ENCODE results near the gene ARMC2.
"Not testable (repeated sequence)": the region's sequence is repeated elsewhere in the genome, so short reads cannot be mapped to it uniquely, and the experiment has no call there.

The ARMC2 gene

GRCh38 chr6:108845145-108845544, 3.1 kb upstream of the ARMC2 start:
- H3K27ac ChIP-seq (ENCODE audit: low read depth in 2 of 2, low read length in 2 of 2): no peak overlapping the region
- no peaks in the 10 kb centered on the region for H3K9me3 ChIP-seq (ENCODE audit: control insufficient read depth in 2 of 2, low read length in 2 of 2)
- no peaks in the 10 kb centered on the region for H3K36me3 ChIP-seq (ENCODE audit: control insufficient read depth in 2 of 2, insufficient read depth in 2 of 2, low read length in 2 of 2)
- H3K4me3 ChIP-seq (ENCODE audit: low read length in 2 of 2): no peak overlapping the region
- H3K27me3 ChIP-seq (ENCODE audit: control insufficient read depth in 2 of 2, insufficient read depth in 2 of 2, low read length in 2 of 2): no peaks in the 10 kb centered on the region
- H3K9ac ChIP-seq (ENCODE audit: low read depth in 1 of 2, low read length in 2 of 2): no peak overlapping the region
- peaks cover 8 to 9% of the 10 kb centered on the region in 2 donors for H3K4me1 ChIP-seq (ENCODE audit: control insufficient read depth in 2 of 2, insufficient read depth in 2 of 2, low read length in 2 of 2)

DNA sequence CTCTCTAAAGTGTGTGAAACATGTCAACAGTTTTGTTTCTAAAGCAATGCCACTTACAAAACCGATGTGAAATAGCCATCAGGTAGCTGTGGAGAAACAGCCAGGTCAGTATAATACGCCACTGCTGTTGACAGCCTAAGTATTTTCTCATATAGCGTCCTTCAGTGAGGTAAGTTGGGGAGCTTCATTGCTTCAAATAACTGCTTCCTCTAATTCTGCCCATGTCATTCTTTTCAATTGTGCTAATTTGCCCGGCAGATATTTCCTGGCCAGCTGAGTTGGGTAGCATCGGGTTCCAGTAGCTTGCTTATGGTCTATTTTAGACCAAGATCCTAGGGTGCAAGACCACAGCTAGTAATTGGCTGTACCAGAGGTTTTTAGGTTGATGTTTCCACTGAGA, 2.1 kb upstream of the ARMC2 start:
- no peak overlapping the region for H3K27ac ChIP-seq (ENCODE audit: low read depth in 2 of 2, low read length in 2 of 2)

DNA sequence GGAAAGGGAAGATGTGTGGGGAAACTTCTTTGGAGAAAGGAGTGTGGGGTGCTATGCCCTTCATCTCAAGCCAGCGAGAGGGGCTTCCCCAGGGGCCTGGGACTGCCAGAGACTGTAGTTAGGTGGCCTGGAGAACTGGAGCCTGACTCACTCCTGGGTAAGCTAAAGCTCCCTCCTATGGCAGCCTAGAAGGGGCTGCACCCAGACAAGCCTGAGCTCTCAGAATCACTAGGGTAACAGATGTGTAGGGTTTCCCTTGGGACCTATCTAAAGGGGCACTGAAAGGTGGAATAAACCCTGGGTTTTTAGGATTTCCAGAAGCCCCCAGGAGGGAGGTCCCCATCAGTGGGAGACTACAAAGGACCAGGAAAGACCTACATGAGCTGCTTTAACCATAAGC, 1.6 kb upstream of the ARMC2 start:
- Histone ChIP-seq H3K4me3 (ENCODE audit: low read length in 2 of 2) (no peak overlapping the region), H3K27ac (ENCODE audit: low read depth in 2 of 2, low read length in 2 of 2) (no peak overlapping the region), H3K9ac (ENCODE audit: low read depth in 1 of 2, low read length in 2 of 2) (no peak overlapping the region), H3K27me3 (ENCODE audit: control insufficient read depth in 2 of 2, insufficient read depth in 2 of 2, low read length in 2 of 2) (no peaks in the 10 kb centered on the region), H3K36me3 (ENCODE audit: control insufficient read depth in 2 of 2, insufficient read depth in 2 of 2, low read length in 2 of 2) (no peaks in the 10 kb centered on the region), H3K4me1 (ENCODE audit: control insufficient read depth in 2 of 2, insufficient read depth in 2 of 2, low read length in 2 of 2) (peaks cover 11 to 12% of the 10 kb centered on the region in 2 donors), H3K9me3 (ENCODE audit: control insufficient read depth in 2 of 2, low read length in 2 of 2) (no peaks in the 10 kb centered on the region)

More for the DNA sequence above, 2.1 kb upstream of the ARMC2 start:
- Histone ChIP-seq H3K36me3 (ENCODE audit: control insufficient read depth in 2 of 2, insufficient read depth in 2 of 2, low read length in 2 of 2) (no peaks in the 10 kb centered on the region), H3K27me3 (ENCODE audit: control insufficient read depth in 2 of 2, insufficient read depth in 2 of 2, low read length in 2 of 2) (no peaks in the 10 kb centered on the region), H3K9me3 (ENCODE audit: control insufficient read depth in 2 of 2, low read length in 2 of 2) (no peaks in the 10 kb centered on the region), H3K4me3 (ENCODE audit: low read length in 2 of 2) (no peak overlapping the region), H3K9ac (ENCODE audit: low read depth in 1 of 2, low read length in 2 of 2) (no peak overlapping the region), H3K4me1 (ENCODE audit: control insufficient read depth in 2 of 2, insufficient read depth in 2 of 2, low read length in 2 of 2) (peaks cover 11% of the 10 kb centered on the region in 2 donors)

DNA sequence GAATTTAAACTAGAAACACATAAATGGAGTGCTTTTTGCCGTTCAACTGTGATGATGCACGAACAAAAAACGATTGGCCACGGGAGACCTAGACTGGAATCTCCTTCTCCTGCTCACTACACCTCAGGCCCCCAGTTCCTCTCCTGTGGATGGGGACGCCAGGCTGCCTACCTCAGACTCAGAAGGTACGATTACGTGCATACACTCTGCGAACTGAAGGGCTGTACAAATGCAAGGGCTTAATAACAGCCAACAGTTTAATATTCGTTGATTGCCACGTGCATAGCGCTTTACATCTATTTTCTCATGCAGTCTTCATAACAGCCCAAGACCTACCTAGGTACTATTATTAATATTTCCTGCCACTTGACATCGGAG, 495 bp upstream of the ARMC2 start:
- H3K4me3 ChIP-seq (ENCODE audit: low read length in 2 of 2): peak overlapping the region; percentile 77 to 85
- no peaks in the 10 kb centered on the region for H3K9me3 ChIP-seq (ENCODE audit: control insufficient read depth in 2 of 2, low read length in 2 of 2)
- peaks cover 11 to 12% of the 10 kb centered on the region in 2 donors for H3K4me1 ChIP-seq (ENCODE audit: control insufficient read depth in 2 of 2, insufficient read depth in 2 of 2, low read length in 2 of 2)
- peak overlapping the region; percentile 65 to 79 for H3K27ac ChIP-seq (ENCODE audit: low read depth in 2 of 2, low read length in 2 of 2)
- H3K27me3 ChIP-seq (ENCODE audit: control insufficient read depth in 2 of 2, insufficient read depth in 2 of 2, low read length in 2 of 2): no peaks in the 10 kb centered on the region
- peak overlapping the region; percentile 70 to 85 for H3K9ac ChIP-seq (ENCODE audit: low read depth in 1 of 2, low read length in 2 of 2)
- H3K36me3 ChIP-seq (ENCODE audit: control insufficient read depth in 2 of 2, insufficient read depth in 2 of 2, low read length in 2 of 2): no peaks in the 10 kb centered on the region

DNA sequence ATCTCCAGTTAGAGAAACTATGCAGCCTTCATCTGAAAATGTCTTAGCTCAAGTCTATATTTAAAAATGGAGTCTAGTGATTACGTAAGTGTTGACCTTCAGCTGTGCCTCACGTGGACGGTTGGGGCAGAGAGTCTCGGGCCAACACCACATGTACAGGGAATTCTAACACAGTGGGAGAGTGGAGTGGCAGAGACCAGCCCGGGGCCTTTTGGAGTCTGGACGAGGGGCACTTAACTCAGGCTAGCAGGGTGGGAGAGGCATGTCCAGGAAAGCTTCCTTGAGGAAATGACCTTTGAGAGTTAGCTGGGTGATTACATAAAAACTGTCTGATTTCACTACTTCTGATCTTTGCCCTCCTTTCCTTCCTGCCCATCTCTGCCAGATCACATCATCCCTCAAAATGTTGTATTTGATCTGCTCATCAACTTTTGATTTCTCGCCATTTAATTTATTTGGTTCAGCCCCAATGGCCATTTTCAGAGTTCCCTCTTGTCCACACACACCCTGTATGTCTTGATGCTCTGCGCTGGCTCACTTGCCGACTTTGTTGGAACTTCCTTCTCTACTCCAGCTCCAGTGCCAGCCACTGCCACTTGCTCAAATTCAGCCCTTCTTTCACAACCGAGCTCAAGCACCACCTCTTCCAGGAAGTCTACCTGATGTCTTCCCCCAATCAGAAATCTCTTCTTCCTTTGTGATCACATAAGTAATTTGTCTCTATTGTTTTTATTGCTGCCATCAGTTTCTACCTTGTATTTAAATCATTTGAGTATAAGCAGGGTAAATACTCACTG, 2.6 kb downstream of the ARMC2 start:
- Histone ChIP-seq H3K9ac (ENCODE audit: low read depth in 1 of 2, low read length in 2 of 2) (no peak overlapping the region), H3K27ac (ENCODE audit: low read depth in 2 of 2, low read length in 2 of 2) (no peak overlapping the region), H3K4me3 (ENCODE audit: low read length in 2 of 2) (no peak overlapping the region), H3K36me3 (ENCODE audit: control insufficient read depth in 2 of 2, insufficient read depth in 2 of 2, low read length in 2 of 2) (peaks cover 0 to 7% of the 10 kb centered on the region in 2 donors), H3K4me1 (ENCODE audit: control insufficient read depth in 2 of 2, insufficient read depth in 2 of 2, low read length in 2 of 2) (peaks cover 11 to 12% of the 10 kb centered on the region in 2 donors), H3K27me3 (ENCODE audit: control insufficient read depth in 2 of 2, insufficient read depth in 2 of 2, low read length in 2 of 2) (no peaks in the 10 kb centered on the region), H3K9me3 (ENCODE audit: control insufficient read depth in 2 of 2, low read length in 2 of 2) (no peaks in the 10 kb centered on the region)

DNA sequence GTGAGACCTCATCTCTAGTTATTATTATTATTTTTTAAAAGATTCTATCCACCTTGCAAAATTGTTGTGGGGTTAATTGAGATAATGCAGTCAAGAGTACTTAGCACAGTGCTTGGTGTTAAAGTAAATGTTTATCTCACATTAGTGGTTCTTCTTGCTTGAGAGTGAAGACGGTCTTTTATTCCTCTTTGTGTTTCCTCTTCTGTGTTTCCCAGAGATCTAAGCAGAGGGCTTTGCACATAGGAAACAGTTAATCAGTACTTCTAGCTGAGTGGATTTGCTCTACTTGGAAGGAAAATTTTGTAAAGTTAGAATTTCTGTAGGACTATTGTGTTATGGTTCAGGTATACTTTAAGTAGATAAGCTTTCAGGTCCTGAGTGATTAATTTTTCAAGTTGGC, 3.5 kb downstream of the ARMC2 start:
- Histone ChIP-seq H3K4me3 (ENCODE audit: low read length in 2 of 2) (no peak overlapping the region), H3K9ac (ENCODE audit: low read depth in 1 of 2, low read length in 2 of 2) (no peak overlapping the region), H3K4me1 (ENCODE audit: control insufficient read depth in 2 of 2, insufficient read depth in 2 of 2, low read length in 2 of 2) (peaks cover 11 to 12% of the 10 kb centered on the region in 2 donors), H3K36me3 (ENCODE audit: control insufficient read depth in 2 of 2, insufficient read depth in 2 of 2, low read length in 2 of 2) (peaks cover 3 to 7% of the 10 kb centered on the region in 2 donors), H3K9me3 (ENCODE audit: control insufficient read depth in 2 of 2, low read length in 2 of 2) (no peaks in the 10 kb centered on the region), H3K27me3 (ENCODE audit: control insufficient read depth in 2 of 2, insufficient read depth in 2 of 2, low read length in 2 of 2) (no peaks in the 10 kb centered on the region), H3K27ac (ENCODE audit: low read depth in 2 of 2, low read length in 2 of 2) (no peak overlapping the region)

- Histone ChIP-seq H3K4me3 (ENCODE audit: low read length in 2 of 2) (no peak overlapping the region), H3K9ac (ENCODE audit: low read depth in 1 of 2, low read length in 2 of 2) (no peak overlapping the region), H3K9me3 (ENCODE audit: control insufficient read depth in 2 of 2, low read length in 2 of 2) (peaks cover 0 to 3% of the 10 kb centered on the region in 2 donors), H3K36me3 (ENCODE audit: control insufficient read depth in 2 of 2, insufficient read depth in 2 of 2, low read length in 2 of 2) (peaks cover 10 to 11% of the 10 kb centered on the region in 2 donors), H3K4me1 (ENCODE audit: control insufficient read depth in 2 of 2, insufficient read depth in 2 of 2, low read length in 2 of 2) (peaks cover 7 to 8% of the 10 kb centered on the region in 2 donors), H3K27ac (ENCODE audit: low read depth in 2 of 2, low read length in 2 of 2) (no peak overlapping the region), H3K27me3 (ENCODE audit: control insufficient read depth in 2 of 2, insufficient read depth in 2 of 2, low read length in 2 of 2) (no peaks in the 10 kb centered on the region)
These were observed 4.9 kb downstream of the ARMC2 start for GRCh38 chr6:108853077-108853476.

- no peak overlapping the region for H3K27ac ChIP-seq (ENCODE audit: low read depth in 2 of 2, low read length in 2 of 2)
- H3K9me3 ChIP-seq (ENCODE audit: control insufficient read depth in 2 of 2, low read length in 2 of 2): no peaks in the 10 kb centered on the region
- H3K4me1 ChIP-seq (ENCODE audit: control insufficient read depth in 2 of 2, insufficient read depth in 2 of 2, low read length in 2 of 2): no peaks in the 10 kb centered on the region
- H3K4me3 ChIP-seq (ENCODE audit: low read length in 2 of 2): no peak overlapping the region
- peaks cover 0 to 4% of the 10 kb centered on the region in 2 donors for H3K36me3 ChIP-seq (ENCODE audit: control insufficient read depth in 2 of 2, insufficient read depth in 2 of 2, low read length in 2 of 2)
- H3K9ac ChIP-seq (ENCODE audit: low read depth in 1 of 2, low read length in 2 of 2): no peak overlapping the region
- no peaks in the 10 kb centered on the region for H3K27me3 ChIP-seq (ENCODE audit: control insufficient read depth in 2 of 2, insufficient read depth in 2 of 2, low read length in 2 of 2)
These were observed 14.4 kb downstream of the ARMC2 start for GRCh38 chr6:108862479-108863191.

DNA sequence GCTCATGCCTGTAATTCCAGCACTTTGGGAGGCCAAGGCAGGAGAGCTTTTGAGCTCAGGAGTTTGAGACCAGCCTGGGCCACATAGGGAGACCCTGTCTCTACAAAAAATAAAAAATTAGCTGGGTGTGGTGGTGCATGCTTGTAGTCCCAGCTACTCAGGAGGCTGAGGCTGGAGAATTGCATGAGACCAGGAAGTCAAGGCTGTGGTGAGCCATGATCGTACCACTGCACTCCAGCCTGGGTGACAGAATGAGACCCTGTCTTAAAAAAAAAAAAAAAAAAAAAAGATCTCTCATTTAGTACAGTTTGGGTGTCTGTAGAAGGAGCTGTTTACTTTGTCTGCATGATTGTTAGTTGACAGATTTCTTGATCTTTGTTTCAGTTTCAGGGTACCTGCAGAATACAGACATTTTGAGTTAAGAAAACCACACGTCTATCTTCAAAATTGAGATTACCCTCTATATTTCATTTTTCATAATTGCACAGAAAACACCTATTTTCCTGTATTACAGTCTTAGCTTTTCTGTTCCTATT, 17.6 kb downstream of the ARMC2 start:
- H3K27ac ChIP-seq (ENCODE audit: low read depth in 2 of 2, low read length in 2 of 2); H3K27me3 ChIP-seq (ENCODE audit: control insufficient read depth in 2 of 2, insufficient read depth in 2 of 2, low read length in 2 of 2); H3K9ac ChIP-seq (ENCODE audit: low read depth in 1 of 2, low read length in 2 of 2); H3K4me1 ChIP-seq (ENCODE audit: control insufficient read depth in 2 of 2, insufficient read depth in 2 of 2, low read length in 2 of 2); H3K36me3 ChIP-seq (ENCODE audit: control insufficient read depth in 2 of 2, insufficient read depth in 2 of 2, low read length in 2 of 2); H3K4me3 ChIP-seq (ENCODE audit: low read length in 2 of 2); H3K9me3 ChIP-seq (ENCODE audit: control insufficient read depth in 2 of 2, low read length in 2 of 2): not testable (repeated sequence)

GRCh38 chr6:108866798-108867197, 18.6 kb downstream of the ARMC2 start:
- Histone ChIP-seq H3K27me3 (ENCODE audit: control insufficient read depth in 2 of 2, insufficient read depth in 2 of 2, low read length in 2 of 2) (no peaks in the 10 kb centered on the region), H3K27ac (ENCODE audit: low read depth in 2 of 2, low read length in 2 of 2) (no peak overlapping the region), H3K36me3 (ENCODE audit: control insufficient read depth in 2 of 2, insufficient read depth in 2 of 2, low read length in 2 of 2) (no peaks in the 10 kb centered on the region), H3K4me1 (ENCODE audit: control insufficient read depth in 2 of 2, insufficient read depth in 2 of 2, low read length in 2 of 2) (no peaks in the 10 kb centered on the region), H3K9me3 (ENCODE audit: control insufficient read depth in 2 of 2, low read length in 2 of 2) (no peaks in the 10 kb centered on the region), H3K4me3 (ENCODE audit: low read length in 2 of 2) (no peak overlapping the region), H3K9ac (ENCODE audit: low read depth in 1 of 2, low read length in 2 of 2) (no peak overlapping the region)

Data from mucosa of rectum (tissue), 2 donors.